HAP-1 (cell line): Measurements from ENCODE around the gene ATL3.
"Not testable (repeated sequence)": the region's sequence is repeated elsewhere in the genome, so short reads cannot be mapped to it uniquely, and the experiment has no call there.

Experiments used
- DNase-seq, 2 experiments: peaks; one replicate each; pipeline ENCODE4 v3.0.0-alpha.2; 2016 to 2020; ENCODE audit warnings: low spot score in 2 of 2
- H3K27me3 ChIP-seq: fragments of 250-450 bp; sonication (Bioruptor Pico); 2 replicates; pipeline ENCODE4 v1.5.1; 2020; ENCODE audit warnings: low read depth, mild to moderate bottlenecking, moderate library complexity
- H3K36me3 ChIP-seq: fragments of 250-450 bp; sonication (Bioruptor Pico); replicated peaks from 2 replicates; pipeline ENCODE4 v1.5.1; 2020; ENCODE audit warnings: mild to moderate bottlenecking
- H3K4me1 ChIP-seq: fragments of 250-450 bp; sonication (Bioruptor Pico); 2 replicates; pipeline ENCODE4 v1.5.1; 2020; ENCODE audit warnings: mild to moderate bottlenecking
- H3K4me3 ChIP-seq: fragments of 250-450 bp; sonication (Bioruptor Pico); 2 replicates; pipeline ENCODE4 v1.5.1; 2020; ENCODE audit warnings: mild to moderate bottlenecking, moderate library complexity
- H3K9me3 ChIP-seq: fragments of 250-450 bp; sonication (Bioruptor Pico); 2 replicates; pipeline ENCODE4 v1.5.1; 2020; ENCODE audit warnings: mild to moderate bottlenecking, moderate library complexity
- in situ Hi-C: fragments of 300-500 bp; cut with MboI; formaldehyde crosslinking; loops from 3 replicates; pipeline ENCODE4 v1.14.3; 2020; ENCODE audit warnings: low sequenced_read_pairs, inconsistent platforms, mixed read lengths

Gene ATL3

GRCh38 chr11:63670433-63671321 lies 499 bp downstream of the ATL3 start:
- peak in 1 of 2 experiments; percentile 63 for DNase-seq
- Histone ChIP-seq H3K27me3 (no peaks in the 10 kb centered on the region), H3K4me3 (peak overlapping the region; percentile 35), H3K9me3 (no peaks in the 10 kb centered on the region), H3K4me1 (peaks cover 23% of the 10 kb centered on the region), H3K36me3 (peaks cover 5% of the 10 kb centered on the region)
- in situ Hi-C loops = loop anchor here (25.0 kb wide), 1 partner anchor 758 kb away; the partner anchor contains the start of gene CHRM1

GRCh38 chr11:63670096-63670432 lies 1.1 kb downstream of the ATL3 start:
- DNase-seq = peak in 1 of 2 experiments; percentile 69
- Histone ChIP-seq H3K27me3 (no peaks in the 10 kb centered on the region), H3K36me3 (peaks cover 5% of the 10 kb centered on the region), H3K9me3 (no peaks in the 10 kb centered on the region), H3K4me1 (peaks cover 23% of the 10 kb centered on the region), H3K4me3 (peak overlapping the region; percentile 35)
- in situ Hi-C loops = loop anchor here (25.0 kb wide), 1 partner anchor 758 kb away; the partner anchor contains the start of gene CHRM1

GRCh38 chr11:63667995-63668795 lies 3.0 kb downstream of the ATL3 start:
- no peak for DNase-seq
- no peaks in the 10 kb centered on the region for H3K27me3 ChIP-seq
- no peaks in the 10 kb centered on the region for H3K9me3 ChIP-seq
- H3K4me1 ChIP-seq = peaks cover 28% of the 10 kb centered on the region
- H3K4me3 ChIP-seq = no peak overlapping the region
- peaks cover 5% of the 10 kb centered on the region for H3K36me3 ChIP-seq
- in situ Hi-C loops = loop anchor here (25.0 kb wide), 1 partner anchor 756 kb away; the partner anchor contains the start of gene CHRM1

- DNase-seq = no peak
Observed at GRCh38 chr11:63666874-63667273, 4.3 kb downstream of the ATL3 start.

GRCh38 chr11:63663809-63664208 lies 7.4 kb downstream of the ATL3 start:
- no peak for DNase-seq
- Histone ChIP-seq H3K4me3 (no peak overlapping the region), H3K4me1 (peaks cover 23% of the 10 kb centered on the region), H3K9me3 (no peaks in the 10 kb centered on the region), H3K36me3 (peaks cover 5% of the 10 kb centered on the region), H3K27me3 (no peaks in the 10 kb centered on the region)
- in situ Hi-C loops = loop anchor here (25.0 kb wide), 1 partner anchor 752 kb away; the partner anchor contains the start of gene CHRM1

More at GRCh38 chr11:63666874-63667273, 4.3 kb downstream of the ATL3 start:
- Histone ChIP-seq H3K9me3 (no peaks in the 10 kb centered on the region), H3K36me3 (peaks cover 5% of the 10 kb centered on the region), H3K4me1 (peaks cover 28% of the 10 kb centered on the region), H3K4me3 (no peak overlapping the region), H3K27me3 (no peaks in the 10 kb centered on the region)
- in situ Hi-C loops = loop anchor here (25.0 kb wide), 1 partner anchor 755 kb away; the partner anchor contains the start of gene CHRM1

GRCh38 chr11:63660972-63661371 lies 10.2 kb downstream of the ATL3 start:
- no peak overlapping the region for H3K4me3 ChIP-seq
- in situ Hi-C loops = loop anchor here (25.0 kb wide), 1 partner anchor 749 kb away; the partner anchor contains the start of gene CHRM1
- H3K4me1 ChIP-seq = peaks cover 6% of the 10 kb centered on the region
- no peak for DNase-seq
- H3K9me3 ChIP-seq = no peaks in the 10 kb centered on the region
- no peaks in the 10 kb centered on the region for H3K27me3 ChIP-seq
- peaks cover 5% of the 10 kb centered on the region; the same call in 1 of the 2 replicates for H3K36me3 ChIP-seq

- Histone ChIP-seq H3K4me3 (no peak overlapping the region), H3K36me3 (peaks cover 48% of the 10 kb centered on the region), H3K27me3 (no peaks in the 10 kb centered on the region), H3K9me3 (no peaks in the 10 kb centered on the region), H3K4me1 (no peaks in the 10 kb centered on the region)
- in situ Hi-C loops = loop anchor here (25.0 kb wide), 1 partner anchor 740 kb away; the partner anchor contains the start of gene CHRM1
- DNase-seq = no peak
Observed at GRCh38 chr11:63652671-63653070, 18.5 kb downstream of the ATL3 start.

- Histone ChIP-seq H3K27me3 (no peaks in the 10 kb centered on the region), H3K9me3 (no peaks in the 10 kb centered on the region), H3K4me3 (no peak overlapping the region), H3K4me1 (peaks cover 2% of the 10 kb centered on the region; the same call in 1 of the 2 replicates), H3K36me3 (peaks cover 58% of the 10 kb centered on the region)
- in situ Hi-C loops = loop anchor here (25.0 kb wide), 1 partner anchor 606 kb away; no protein-coding TSS in a partner anchor
- DNase-seq = no peak
Observed at GRCh38 chr11:63643205-63643604, 28.0 kb downstream of the ATL3 start.

GRCh38 chr11:63641727-63642126 lies 29.4 kb downstream of the ATL3 start:
- DNase-seq = no peak
- Histone ChIP-seq H3K27me3 (no peaks in the 10 kb centered on the region), H3K4me1 (peaks cover 2% of the 10 kb centered on the region; the same call in 1 of the 2 replicates), H3K36me3 (peaks cover 49% of the 10 kb centered on the region), H3K4me3 (no peak overlapping the region), H3K9me3 (no peaks in the 10 kb centered on the region)
- in situ Hi-C loops = loop anchor here (25.0 kb wide), 1 partner anchor 604 kb away; no protein-coding TSS in a partner anchor

GRCh38 chr11:63639199-63639832 lies 31.9 kb downstream of the ATL3 start:
- H3K27me3 ChIP-seq = no peaks in the 10 kb centered on the region
- peak; percentile 43 to 58 for DNase-seq
- H3K9me3 ChIP-seq = no peaks in the 10 kb centered on the region
- H3K36me3 ChIP-seq = peaks cover 54% of the 10 kb centered on the region
- no peak overlapping the region for H3K4me3 ChIP-seq
- in situ Hi-C loops = loop anchor here (25.0 kb wide), 1 partner anchor 602 kb away; no protein-coding TSS in a partner anchor
- peaks cover 6% of the 10 kb centered on the region for H3K4me1 ChIP-seq

GRCh38 chr11:63638436-63638835 lies 32.7 kb downstream of the ATL3 start:
- not testable (repeated sequence) for H3K9me3 ChIP-seq, H3K27me3 ChIP-seq, H3K4me3 ChIP-seq, DNase-seq, H3K4me1 ChIP-seq
- H3K36me3 ChIP-seq = peaks cover 48% of the 10 kb centered on the region
- in situ Hi-C loops = loop anchor here (25.0 kb wide), 1 partner anchor 601 kb away; no protein-coding TSS in a partner anchor

GRCh38 chr11:63635762-63636465 lies 35.3 kb downstream of the ATL3 start:
- peaks cover 40% of the 10 kb centered on the region for H3K36me3 ChIP-seq
- no peaks in the 10 kb centered on the region for H3K27me3 ChIP-seq
- peaks cover 19% of the 10 kb centered on the region for H3K4me1 ChIP-seq
- no peak overlapping the region for H3K4me3 ChIP-seq
- in situ Hi-C loops = loop anchor here (25.0 kb wide), 1 partner anchor 599 kb away; no protein-coding TSS in a partner anchor
- DNase-seq = peak; percentile 74 to 83
- no peaks in the 10 kb centered on the region for H3K9me3 ChIP-seq
